Breast epithelium (tissue), 4 donors: ENCODE results near the gene PITRM1. TPM values are rescaled to one million over a fixed set of nuclear protein-coding genes. Genes with fewer than 3 reads are reported as not detected.

Source experiments
- DNase-seq, 2 donors: peaks; one replicate each; pipeline ENCODE4 v3.0.0-alpha.2; 2019; ENCODE audit warnings: low spot score in 2 of 2
- H3K27ac ChIP-seq, 2 donors: fragments of 200-600 bp; sonication (generic) in 1 of 2; one replicate each; pipeline ENCODE4 v1.5.1; 2016 to 2019; ENCODE audit warnings: mild to moderate bottlenecking in 1 of 2
- H3K27me3 ChIP-seq, 2 donors: fragments of 200-600 bp; sonication (generic) in 1 of 2; one replicate each; pipeline versions ENCODE4 v1.5.1 to v1.6.0; 2017 to 2019; ENCODE audit warnings: control low read depth in 1 of 2, mild to moderate bottlenecking in 1 of 2
- H3K36me3 ChIP-seq: fragments of 200-600 bp; one replicate; pipeline ENCODE4 v1.5.1; 2019
- H3K4me1 ChIP-seq, 2 donors: fragments of 200-600 bp; sonication (generic); one replicate each; pipeline ENCODE4 v1.5.1; 2016 to 2019; ENCODE audit warnings: control low read depth in 1 of 2
- H3K4me3 ChIP-seq, 3 donors: fragments of 200-600 bp; sonication (generic); 1 replicate in 2 of 3; 2 replicates in 1 of 3; pipeline ENCODE4 v1.5.1; 2016 to 2019; ENCODE audit warnings: mild to moderate bottlenecking in 3 of 3, moderate library complexity in 2 of 3
- H3K9me3 ChIP-seq, 2 donors: fragments of 200-600 bp; sonication (generic) in 1 of 2; one replicate each; pipeline ENCODE4 v1.5.1; 2016 to 2019; ENCODE audit warnings: control low read depth in 1 of 2
- POLR2A ChIP-seq: fragments of 450-650 bp; IDR thresholded peaks from one replicate; pipeline ENCODE4 v1.6.1; 2016; ENCODE audit warnings: antibody characterized with exemption, mild to moderate bottlenecking, moderate library complexity
- POLR2AphosphoS5 ChIP-seq, 3 donors: sonication (generic); formaldehyde crosslinking; IDR thresholded peaks; one replicate each; pipeline ENCODE4 v1.6.1; 2017; ENCODE audit warnings: antibody characterized with exemption in 3 of 3
- intact Hi-C: fragments of 100-400 bp; cut with DNase I; formaldehyde crosslinking; loops from one replicate; pipeline ENCODE4 v1.15.1; 2023; ENCODE audit warnings: low total_unique reads
- total RNA-seq, 3 donors: library from RNA; depleted of rRNA; stranded (reverse); fragments of >200 nt; gene quantifications; one replicate each; pipeline ENCODE4 v1.1.0, GENCODE V29; 2016
- TF ChIP-seq, protein P1 (sequence below), 3 donors: fragments of 450-650 bp; IDR thresholded peaks; one replicate each; pipeline ENCODE4 v1.5.1; 2016 to 2017; ENCODE audit warnings: antibody characterized with exemption in 3 of 3, mild to moderate bottlenecking in 3 of 3, moderate library complexity in 3 of 3

The PITRM1 gene
- total RNA-seq, 3 donors from 2014 or later, result 64.9 to 76.0 (median 75.8) TPM

DNA sequence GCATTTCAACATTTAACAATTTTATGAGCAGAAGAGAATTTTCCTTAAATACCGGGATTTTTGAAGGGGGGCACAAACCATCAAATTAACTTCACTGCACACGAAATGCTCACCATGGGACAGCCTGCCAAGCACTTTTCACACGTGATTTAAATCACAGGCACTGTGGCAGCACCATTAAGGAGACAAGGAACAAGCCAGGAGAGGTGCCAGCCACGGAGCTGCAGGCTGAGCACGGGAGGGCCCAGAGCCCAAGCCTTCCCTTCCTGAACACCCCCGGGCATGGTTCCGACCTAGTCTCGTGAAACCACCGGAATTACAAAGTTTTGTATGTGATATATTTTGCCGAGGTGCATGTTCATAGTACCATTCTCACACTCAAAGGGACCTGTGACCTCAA lies 13.4 kb downstream of the PITRM1 start:
- Histone ChIP-seq H3K27ac (no peak overlapping the region), H3K27me3 (no peaks in the 10 kb centered on the region), H3K9me3 (no peaks in the 10 kb centered on the region), H3K4me3 (no peak overlapping the region), H3K4me1 (no peaks in the 10 kb centered on the region), H3K36me3 (peaks cover 9% of the 10 kb centered on the region)
- TF ChIP-seq, protein P1, sequence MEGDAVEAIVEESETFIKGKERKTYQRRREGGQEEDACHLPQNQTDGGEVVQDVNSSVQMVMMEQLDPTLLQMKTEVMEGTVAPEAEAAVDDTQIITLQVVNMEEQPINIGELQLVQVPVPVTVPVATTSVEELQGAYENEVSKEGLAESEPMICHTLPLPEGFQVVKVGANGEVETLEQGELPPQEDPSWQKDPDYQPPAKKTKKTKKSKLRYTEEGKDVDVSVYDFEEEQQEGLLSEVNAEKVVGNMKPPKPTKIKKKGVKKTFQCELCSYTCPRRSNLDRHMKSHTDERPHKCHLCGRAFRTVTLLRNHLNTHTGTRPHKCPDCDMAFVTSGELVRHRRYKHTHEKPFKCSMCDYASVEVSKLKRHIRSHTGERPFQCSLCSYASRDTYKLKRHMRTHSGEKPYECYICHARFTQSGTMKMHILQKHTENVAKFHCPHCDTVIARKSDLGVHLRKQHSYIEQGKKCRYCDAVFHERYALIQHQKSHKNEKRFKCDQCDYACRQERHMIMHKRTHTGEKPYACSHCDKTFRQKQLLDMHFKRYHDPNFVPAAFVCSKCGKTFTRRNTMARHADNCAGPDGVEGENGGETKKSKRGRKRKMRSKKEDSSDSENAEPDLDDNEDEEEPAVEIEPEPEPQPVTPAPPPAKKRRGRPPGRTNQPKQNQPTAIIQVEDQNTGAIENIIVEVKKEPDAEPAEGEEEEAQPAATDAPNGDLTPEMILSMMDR (IDR thresholded peaks at IDR 0.05), result no peak
- TF ChIP-seq POLR2AphosphoS5 (IDR thresholded peaks at IDR 0.05), result no peak
- TF ChIP-seq POLR2A, result no peak
- intact Hi-C loops, result no loop called here
- DNase-seq, result no peak

DNA sequence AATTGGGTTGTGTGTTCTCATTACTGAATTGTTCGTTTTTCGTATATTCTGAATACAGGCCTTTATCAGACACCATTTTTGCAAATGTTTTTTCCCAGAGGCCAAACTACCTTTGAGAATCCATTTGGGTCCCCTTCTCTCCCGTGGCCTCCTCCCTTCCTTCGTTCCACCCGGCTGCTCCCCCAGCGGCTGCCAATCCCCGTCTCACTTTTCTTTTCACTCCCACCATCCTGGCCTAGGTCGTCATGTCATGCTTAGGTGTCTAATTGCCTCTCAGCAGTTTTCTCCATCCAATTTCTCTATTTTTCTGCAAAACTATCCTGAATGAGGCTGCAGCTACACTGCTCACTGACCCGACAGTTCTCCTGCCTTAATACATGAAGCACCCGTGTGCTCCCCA lies 17.9 kb downstream of the PITRM1 start:
- no peak overlapping the region for H3K27ac ChIP-seq
- H3K4me3 ChIP-seq, result no peak overlapping the region
- H3K27me3 ChIP-seq, result no peaks in the 10 kb centered on the region
- H3K4me1 ChIP-seq, result no peaks in the 10 kb centered on the region
- intact Hi-C loops, result no loop called here
- H3K36me3 ChIP-seq, result peaks cover 10% of the 10 kb centered on the region
- TF ChIP-seq, protein P1 (IDR thresholded peaks at IDR 0.05), result no peak
- no peak for TF ChIP-seq POLR2AphosphoS5 (IDR thresholded peaks at IDR 0.05)
- no peak for TF ChIP-seq POLR2A
- DNase-seq, result no peak
- H3K9me3 ChIP-seq, result no peaks in the 10 kb centered on the region

DNA sequence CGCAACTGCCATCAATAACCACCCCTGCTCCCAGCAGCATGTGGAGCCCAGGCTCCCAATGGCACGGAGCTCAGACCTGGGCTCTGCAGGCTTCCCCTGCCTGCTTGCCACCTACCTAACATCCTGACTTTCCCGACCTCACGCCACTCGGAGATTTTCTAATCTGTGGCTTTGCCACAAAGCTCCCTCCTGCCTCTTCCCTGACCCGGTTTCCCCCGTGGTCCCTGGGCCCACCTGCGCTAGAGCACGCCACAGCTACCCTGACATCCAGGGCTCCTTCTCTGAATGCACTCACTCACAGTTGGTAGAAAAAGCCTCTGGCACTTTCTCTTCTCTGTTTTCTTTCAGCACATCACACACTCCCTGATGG lies 20.0 kb downstream of the PITRM1 start:
- TF ChIP-seq POLR2A, result no peak
- no peak for TF ChIP-seq POLR2AphosphoS5 (IDR thresholded peaks at IDR 0.05)
- TF ChIP-seq, protein P1 (IDR thresholded peaks at IDR 0.05), result no peak

DNA sequence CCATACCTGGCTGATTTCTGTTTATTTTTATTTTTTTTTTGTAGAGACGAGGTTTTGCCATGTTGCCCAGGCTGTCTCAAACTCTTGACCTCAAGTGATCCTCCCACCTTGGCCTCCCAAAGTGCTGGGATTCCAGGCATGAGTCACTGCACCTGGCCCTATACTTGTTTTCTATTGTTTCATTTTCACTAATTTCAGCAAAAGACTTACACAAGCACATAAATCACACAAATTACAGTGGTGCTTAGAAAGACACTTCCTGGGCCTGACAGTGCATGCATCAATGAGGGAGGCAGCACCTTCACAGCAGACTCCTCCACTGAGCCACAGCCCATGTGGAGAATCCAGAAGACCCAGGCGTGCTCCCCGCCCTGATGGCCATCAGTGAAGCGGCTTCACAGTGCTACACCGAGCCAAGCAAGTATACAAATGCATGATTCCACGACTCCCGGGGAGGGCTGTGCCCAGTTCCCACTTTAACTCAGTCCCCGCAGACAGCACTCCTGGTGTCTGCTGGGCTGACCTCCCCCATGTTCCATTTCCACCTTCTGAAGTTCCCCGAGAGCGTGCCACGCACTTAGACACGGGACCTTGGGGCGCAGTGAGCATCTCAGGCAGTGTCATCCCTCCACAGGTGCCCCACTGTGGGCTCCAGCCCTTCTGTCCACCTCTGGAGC lies 20.6 kb downstream of the PITRM1 start:
- intact Hi-C loops, result no loop called here
- Histone ChIP-seq H3K36me3 (peaks cover 10% of the 10 kb centered on the region), H3K27ac (no peak overlapping the region), H3K27me3 (no peaks in the 10 kb centered on the region), H3K9me3 (no peaks in the 10 kb centered on the region), H3K4me1 (no peaks in the 10 kb centered on the region), H3K4me3 (no peak overlapping the region)
- DNase-seq, result no peak
- TF ChIP-seq, protein P1 (IDR thresholded peaks at IDR 0.05), result no peak
- no peak for TF ChIP-seq POLR2AphosphoS5 (IDR thresholded peaks at IDR 0.05)
- TF ChIP-seq POLR2A, result no peak

More for the DNA sequence above, 20.0 kb downstream of the PITRM1 start:
- no peak for DNase-seq
- H3K27ac ChIP-seq, result no peak overlapping the region
- H3K27me3 ChIP-seq, result no peaks in the 10 kb centered on the region
- no peak overlapping the region for H3K4me3 ChIP-seq
- peaks cover 10% of the 10 kb centered on the region for H3K36me3 ChIP-seq
- no peaks in the 10 kb centered on the region for H3K9me3 ChIP-seq
- intact Hi-C loops, result no loop called here
- H3K4me1 ChIP-seq, result no peaks in the 10 kb centered on the region

GRCh38 chr10:3150961-3151360 lies 21.6 kb downstream of the PITRM1 start:
- Histone ChIP-seq H3K9me3 (no peaks in the 10 kb centered on the region), H3K27me3 (no peaks in the 10 kb centered on the region), H3K36me3 (peaks cover 10% of the 10 kb centered on the region), H3K27ac (no peak overlapping the region), H3K4me3 (no peak overlapping the region), H3K4me1 (no peaks in the 10 kb centered on the region)
- no peak for DNase-seq
- TF ChIP-seq, protein P1 (IDR thresholded peaks at IDR 0.05), result no peak
- TF ChIP-seq POLR2A, result no peak
- TF ChIP-seq POLR2AphosphoS5 (IDR thresholded peaks at IDR 0.05), result no peak
- intact Hi-C loops, result no loop called here
